H9 (cell line): ENCODE results near the gene RAVER1. TPM values are rescaled to one million over a fixed set of nuclear protein-coding genes. Genes with fewer than 3 reads are reported as not detected.
"Not testable (repeated sequence)": the region's sequence is repeated elsewhere in the genome, so short reads cannot be mapped to it uniquely, and the experiment has no call there.

Experiments
- DNase-seq: peaks from one replicate; pipeline ENCODE4 v3.0.0-alpha.2; 2017
- H2AFZ ChIP-seq: one replicate; pipeline ENCODE4 v1.6.1; 2013; ENCODE audit warnings: mild to moderate bottlenecking, low read length, control low read depth, moderate library complexity
- H2AK5ac ChIP-seq: 2 replicates; pipeline ENCODE4 v1.6.1; 2013; ENCODE audit warnings: low read length, control low read depth, mixed read lengths; ENCODE audit not compliant: insufficient read length
- H2BK120ac ChIP-seq: one replicate; pipeline ENCODE4 v1.6.1; 2013; ENCODE audit warnings: low read depth, mild to moderate bottlenecking, low read length, control low read depth, inconsistent platforms; ENCODE audit not compliant: poor library complexity, severe bottlenecking
- H2BK12ac ChIP-seq: 2 replicates; pipeline ENCODE4 v1.6.1; 2013; ENCODE audit warnings: low read length, control low read depth, mixed read lengths, low read depth; ENCODE audit not compliant: insufficient read length
- H2BK15ac ChIP-seq: 2 replicates; pipeline ENCODE4 v1.6.1; 2013; ENCODE audit warnings: low read depth, low read length, control low read depth
- H2BK20ac ChIP-seq: one replicate; pipeline ENCODE4 v1.6.1; 2013; ENCODE audit warnings: low read depth, mild to moderate bottlenecking, low read length, control low read depth, inconsistent platforms; ENCODE audit not compliant: poor library complexity, severe bottlenecking
- H2BK5ac ChIP-seq: 2 replicates; pipeline ENCODE4 v1.6.1; 2013; ENCODE audit warnings: low read length, control low read depth, mixed read lengths; ENCODE audit not compliant: insufficient read length
- H3K14ac ChIP-seq: 2 replicates; pipeline ENCODE4 v1.6.1; 2013; ENCODE audit warnings: low read length, control low read depth; ENCODE audit not compliant: insufficient read depth
- H3K18ac ChIP-seq: 2 replicates; pipeline ENCODE4 v1.6.1; 2013; ENCODE audit warnings: low read depth, mild to moderate bottlenecking, mixed read lengths, low read length, control low read depth; ENCODE audit not compliant: insufficient read length
- H3K23ac ChIP-seq: 2 replicates; pipeline ENCODE4 v1.6.1; 2013; ENCODE audit warnings: low read length, control low read depth, mixed read lengths, low read depth; ENCODE audit not compliant: insufficient read length
- H3K23me2 ChIP-seq: 2 replicates; pipeline ENCODE4 v1.6.1; 2013; ENCODE audit warnings: low read depth, mild to moderate bottlenecking, mixed read lengths, low read length, control low read depth; ENCODE audit not compliant: insufficient read length, poor library complexity, severe bottlenecking
- H3K27ac ChIP-seq: 2 replicates; pipeline ENCODE4 v1.5.1; 2013; ENCODE audit warnings: low read length, control low read depth, mixed read lengths, low read depth; ENCODE audit not compliant: insufficient read length
- H3K27me3 ChIP-seq: 2 replicates; pipeline ENCODE4 v1.6.1; 2013; ENCODE audit warnings: low read length, control low read depth, inconsistent platforms; ENCODE audit not compliant: insufficient read depth
- H3K4ac ChIP-seq: 2 replicates; pipeline ENCODE4 v1.6.1; 2013; ENCODE audit warnings: low read depth, mild to moderate bottlenecking, control low read depth, inconsistent platforms, low read length, moderate library complexity
- H3K4me1 ChIP-seq: 2 replicates; pipeline ENCODE4 v1.6.1; 2013; ENCODE audit warnings: low read length, control low read depth, inconsistent platforms; ENCODE audit not compliant: insufficient read depth
- H3K4me2 ChIP-seq: 2 replicates; pipeline ENCODE4 v1.6.1; 2013; ENCODE audit warnings: low read length, control low read depth, mixed read lengths; ENCODE audit not compliant: insufficient read length, insufficient read depth
- H3K56ac ChIP-seq: 2 replicates; pipeline ENCODE4 v1.6.1; 2013; ENCODE audit warnings: low read depth, mild to moderate bottlenecking, mixed read lengths, low read length, control low read depth; ENCODE audit not compliant: insufficient read length
- H3K79me1 ChIP-seq: 2 replicates; pipeline ENCODE4 v1.6.1; 2013; ENCODE audit warnings: low read depth, mild to moderate bottlenecking, moderate library complexity, low read length, control low read depth, inconsistent platforms; ENCODE audit not compliant: insufficient read depth, poor library complexity, severe bottlenecking
- H3K79me2 ChIP-seq: 2 replicates; pipeline ENCODE4 v1.6.1; 2013; ENCODE audit warnings: low read length, control low read depth, inconsistent platforms; ENCODE audit not compliant: insufficient read depth
- H3K9ac ChIP-seq: 2 replicates; pipeline ENCODE4 v1.6.1; 2013; ENCODE audit warnings: low read length, control low read depth, mixed read lengths; ENCODE audit not compliant: insufficient read length; ENCODE audit errors: extremely low read depth
- H3K9me3 ChIP-seq: one replicate; pipeline ENCODE4 v1.6.1; 2013; ENCODE audit warnings: low read depth, low read length, inconsistent platforms; ENCODE audit not compliant: control insufficient read depth
- H3T11ph ChIP-seq: one replicate; pipeline ENCODE4 v1.6.1; 2013; ENCODE audit warnings: mild to moderate bottlenecking, low read length, control low read depth, inconsistent platforms
- H4K20me1 ChIP-seq: one replicate; pipeline ENCODE4 v1.6.1; 2013; ENCODE audit not compliant: control insufficient read depth, insufficient read length, insufficient read depth
- H4K5ac ChIP-seq: 2 replicates; pipeline ENCODE4 v1.6.1; 2013; ENCODE audit warnings: low read depth, mild to moderate bottlenecking, mixed read lengths, low read length, control low read depth; ENCODE audit not compliant: insufficient read length
- H4K8ac ChIP-seq: replicated peaks from 2 replicates; pipeline ENCODE4 v1.6.1; 2013; ENCODE audit warnings: low read length, control low read depth, mixed read lengths, low read depth; ENCODE audit not compliant: insufficient read length
- H4K91ac ChIP-seq: 2 replicates; pipeline ENCODE4 v1.6.1; 2013; ENCODE audit warnings: low read depth, mild to moderate bottlenecking, moderate library complexity, mixed read lengths, low read length, control low read depth; ENCODE audit not compliant: insufficient read length
- H3K27ac Mint-ChIP-seq, 3 experiments: 2 replicates in 2 of 3; 3 replicates in 1 of 3; pipeline ENCODE4 v1.8.0; 2020 to 2021; ENCODE audit warnings: mixed read lengths in 3 of 3, mild to moderate bottlenecking in 1 of 3, moderate library complexity in 1 of 3
- H3K27me3 Mint-ChIP-seq: 2 replicates; pipeline ENCODE4 v1.8.0; 2021; ENCODE audit warnings: low read depth, mild to moderate bottlenecking, moderate library complexity, mixed read lengths
- H3K36me3 Mint-ChIP-seq, 3 experiments: 2 replicates in 2 of 3; 3 replicates in 1 of 3; pipeline ENCODE4 v1.8.0; 2020 to 2021; ENCODE audit warnings: low read depth in 3 of 3, mixed read lengths in 3 of 3; ENCODE audit not compliant: insufficient read depth in 1 of 3
- H3K4me1 Mint-ChIP-seq, 2 experiments: 2 replicates each; pipeline ENCODE4 v1.8.0; 2020; ENCODE audit warnings: mixed read lengths in 2 of 2
- H3K4me3 Mint-ChIP-seq, 2 experiments: 2 replicates in 1 of 2; 3 replicates in 1 of 2; pipeline ENCODE4 v1.8.0; 2020 to 2021; ENCODE audit warnings: mild to moderate bottlenecking in 2 of 2, mixed read lengths in 2 of 2, moderate library complexity in 1 of 2
- H3K9me3 Mint-ChIP-seq, 2 experiments: 2 replicates in 1 of 2; 3 replicates in 1 of 2; pipeline ENCODE4 v1.8.0; 2020; ENCODE audit warnings: mild to moderate bottlenecking in 2 of 2, mixed read lengths in 2 of 2, moderate library complexity in 1 of 2
- CTCF ChIP-seq: fragments of 200-600 bp; sonication (generic); conservative IDR thresholded peaks from 3 replicates; pipeline ENCODE4 v1.8.0; 2021; ENCODE audit warnings: antibody characterized with exemption, mild to moderate bottlenecking
- WGBS: extraction: QIAGEN DNeasy Blood & Tissue Kit; methylation state at CpG from one replicate; pipeline ENCODE4 v1.1.7; 2013; ENCODE audit warnings: missing lambda C conversion rate, low lambda C conversion rate, mixed read lengths; ENCODE audit not compliant: insufficient read length; ENCODE audit errors: extremely low coverage; 5-methylcytosine and 5-hydroxymethylcytosine counted together
- long read RNA-seq: library from polyadenylated mRNA; unstranded; transcript quantifications from one replicate; pipeline ENCODE4 v2.0.0, GENCODE V29; 2020
- total RNA-seq: library from RNA; stranded (reverse); gene quantifications from 2 replicates; pipeline ENCODE4 v1.2.1, GENCODE V29; 2021

RAVER1 gene
- total RNA-seq: 74.7 and 75.2 TPM in 2 replicates
- long read RNA-seq, transcript RAVER1-208 (13 exons, 3,501 nt): major isoform, 9 of 38 reads
- long read RNA-seq, partial matches to known transcripts: 17 of 38 reads
- long read RNA-seq, other reads (novel, unspliced or antisense): 12 of 38 reads

- Histone ChIP-seq H3K18ac (peak within 1 kb of the TSS; percentile 92), H2BK12ac (no peak within 1 kb of the TSS), H3K4me1 (no peaks in the 10 kb centered on the region), H2BK20ac (no peak within 1 kb of the TSS), H3K27me3 (no peaks in the 10 kb centered on the region; the same call in 1 of the 2 replicates), H3K79me2 (peaks cover 8% of the 10 kb centered on the region; the same call in 1 of the 2 replicates), H2AFZ (no peak within 1 kb of the TSS), H4K5ac (no peak within 1 kb of the TSS), H3K9me3 (no peaks in the 10 kb centered on the region), H3K9ac (peak within 1 kb of the TSS; percentile 62), H3T11ph (no peak within 1 kb of the TSS), H4K91ac (no peak within 1 kb of the TSS), H3K79me1 (peaks cover 4% of the 10 kb centered on the region), H3K4ac (no peak within 1 kb of the TSS), H3K23me2 (peaks cover 24% of the 10 kb centered on the region), H2BK15ac (no peak within 1 kb of the TSS), H3K56ac (no peak within 1 kb of the TSS), H4K8ac (no peak within 1 kb of the TSS), H2AK5ac (no peak within 1 kb of the TSS), H3K14ac (peak within 1 kb of the TSS; percentile 89; the same call in 1 of the 2 replicates), H4K20me1 (no peaks in the 10 kb centered on the region), H2BK5ac (no peak within 1 kb of the TSS), H3K27ac (no peak within 1 kb of the TSS), H3K23ac (no peak within 1 kb of the TSS), H3K4me2 (peak within 1 kb of the TSS; percentile 98), H2BK120ac (no peak within 1 kb of the TSS)
- DNase-seq: peak; percentile 97
- Mint-ChIP-seq H3K27me3 (no peaks in the 10 kb centered on the region; the same call in 1 of the 2 replicates), H3K4me1 (peaks cover 18 to 21% of the 10 kb centered on the region in 2 experiments), H3K9me3 (no peaks in the 10 kb centered on the region; a peak in 1 of 5 replicates), H3K36me3 (peaks cover 12 to 33% (median 23%) of the 10 kb centered on the region in 3 experiments; a peak in 6 of 7 replicates), H3K27ac (peak within 1 kb of the TSS; percentile 96 to 98 (median 97)), H3K4me3 (peak within 1 kb of the TSS; percentile 95 to 96)
- WGBS: no CpG with 5 or more reads among the region's 82 CpGs
- TF ChIP-seq CTCF: no peak
These were observed at the start of gene RAVER1 for GRCh38 chr19:10332965-10333757. TSS of gene RAVER1 (minus strand) at chr19:10333529. CDS start at chr19:10333507, 22 bp downstream.

- H3K27me3 Mint-ChIP-seq, DNase-seq: not testable (repeated sequence)
These were observed 49.8 kb upstream of the RAVER1 start for GRCh38 chr19:10383223-10383499.

More at GRCh38 chr19:10383223-10383499, 49.8 kb upstream of the RAVER1 start:
- H3K9ac ChIP-seq, H3K36me3 Mint-ChIP-seq, H3K4me2 ChIP-seq, H2BK15ac ChIP-seq, H3K79me1 ChIP-seq, H3T11ph ChIP-seq, H3K23me2 ChIP-seq, H2BK12ac ChIP-seq, H3K4me1 ChIP-seq, H3K4ac ChIP-seq, H4K8ac ChIP-seq, H3K23ac ChIP-seq, H3K9me3 Mint-ChIP-seq, H4K91ac ChIP-seq, H2BK120ac ChIP-seq, H2BK20ac ChIP-seq, H3K27me3 ChIP-seq, H2AFZ ChIP-seq, H3K14ac ChIP-seq, H3K18ac ChIP-seq, H3K79me2 ChIP-seq, H3K27ac ChIP-seq, H3K9me3 ChIP-seq, H3K56ac ChIP-seq, H4K5ac ChIP-seq, H4K20me1 ChIP-seq, H2AK5ac ChIP-seq, H2BK5ac ChIP-seq, H3K4me3 Mint-ChIP-seq, H3K27ac Mint-ChIP-seq: not testable (repeated sequence)
- WGBS: no CpG with 5 or more reads among the region's 8 CpGs
- peaks cover 11 to 12% of the 10 kb centered on the region in 2 experiments for H3K4me1 Mint-ChIP-seq
